NCI-H2107 treated with DMSO at 0.1 percent for 48 hours (cell line): ENCODE data around the gene NOP14.
"Not testable (repeated sequence)": the region's sequence is repeated elsewhere in the genome, so short reads cannot be mapped to it uniquely, and the experiment has no call there.

Experiments used
- DNase-seq: peaks from one replicate; lab custom pipeline; 2025; ENCODE audit not compliant: unreplicated experiment; lab: John Stamatoyannopoulos, UW

NOP14 gene

DNA sequence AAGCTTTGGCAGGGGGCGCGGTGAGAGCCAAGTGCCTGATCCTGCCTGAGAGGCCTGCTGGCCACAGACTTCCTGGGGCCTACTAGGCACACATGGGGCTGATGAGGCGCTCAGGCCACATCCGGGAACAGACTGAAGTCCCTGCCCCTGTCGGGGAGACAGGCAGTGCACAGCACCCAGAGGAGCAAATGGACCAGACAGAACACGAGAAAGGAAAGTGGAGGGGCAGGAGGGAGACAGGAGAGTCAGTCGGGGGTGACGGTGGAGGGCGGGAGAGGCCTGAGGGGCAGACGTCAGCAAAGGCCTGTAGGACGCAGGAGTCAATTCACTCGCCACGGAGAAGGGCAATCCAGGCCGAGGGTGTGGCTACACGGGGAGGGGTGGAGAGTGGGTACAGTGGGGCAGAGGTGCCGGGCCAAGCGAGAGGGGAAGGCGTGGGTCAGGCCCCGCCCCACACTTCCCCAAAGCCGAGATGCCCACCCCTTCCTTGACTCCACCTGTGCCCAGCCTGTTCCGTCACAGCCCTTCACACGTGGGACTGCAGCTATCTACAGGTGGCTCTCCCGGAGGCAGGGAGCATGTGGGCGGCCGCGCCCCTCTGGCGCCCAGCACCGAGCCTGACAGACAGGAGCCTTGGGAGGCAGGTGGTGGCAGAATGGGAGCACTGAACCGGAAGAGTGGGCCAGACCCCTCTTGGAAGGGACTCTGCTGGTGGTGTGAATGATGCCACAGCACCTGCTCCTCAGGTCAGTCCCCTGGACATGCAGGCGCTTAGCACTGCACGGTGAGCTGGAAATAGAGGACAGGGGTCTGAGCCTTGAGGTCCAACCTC, 20.5 kb downstream of the NOP14 start:
- DNase-seq = no peak

DNA sequence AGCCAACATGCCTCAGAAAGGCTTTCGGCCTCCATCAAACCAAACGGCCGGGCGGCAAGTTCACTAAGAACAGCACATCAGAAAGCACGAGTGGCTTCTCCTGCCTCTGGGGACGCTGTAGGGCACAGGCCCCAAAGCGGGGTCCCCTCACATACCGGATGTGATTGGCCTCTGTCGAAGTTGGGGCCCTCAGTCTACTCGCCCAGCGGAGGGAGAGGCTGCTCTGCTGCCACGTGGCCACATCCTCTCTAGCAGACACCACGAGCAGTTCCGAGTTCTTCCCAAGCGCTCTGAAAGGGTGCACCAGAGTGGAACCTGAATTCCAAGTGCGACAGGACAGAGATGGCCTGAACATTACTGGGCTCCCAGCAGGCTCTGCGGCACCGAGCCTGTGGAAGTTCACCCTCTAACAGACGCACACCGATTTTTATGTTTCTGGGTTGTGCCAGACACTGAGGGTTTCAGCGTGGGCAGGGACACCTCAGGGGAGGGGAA, 21.1 kb downstream of the NOP14 start:
- no peak for DNase-seq

DNA sequence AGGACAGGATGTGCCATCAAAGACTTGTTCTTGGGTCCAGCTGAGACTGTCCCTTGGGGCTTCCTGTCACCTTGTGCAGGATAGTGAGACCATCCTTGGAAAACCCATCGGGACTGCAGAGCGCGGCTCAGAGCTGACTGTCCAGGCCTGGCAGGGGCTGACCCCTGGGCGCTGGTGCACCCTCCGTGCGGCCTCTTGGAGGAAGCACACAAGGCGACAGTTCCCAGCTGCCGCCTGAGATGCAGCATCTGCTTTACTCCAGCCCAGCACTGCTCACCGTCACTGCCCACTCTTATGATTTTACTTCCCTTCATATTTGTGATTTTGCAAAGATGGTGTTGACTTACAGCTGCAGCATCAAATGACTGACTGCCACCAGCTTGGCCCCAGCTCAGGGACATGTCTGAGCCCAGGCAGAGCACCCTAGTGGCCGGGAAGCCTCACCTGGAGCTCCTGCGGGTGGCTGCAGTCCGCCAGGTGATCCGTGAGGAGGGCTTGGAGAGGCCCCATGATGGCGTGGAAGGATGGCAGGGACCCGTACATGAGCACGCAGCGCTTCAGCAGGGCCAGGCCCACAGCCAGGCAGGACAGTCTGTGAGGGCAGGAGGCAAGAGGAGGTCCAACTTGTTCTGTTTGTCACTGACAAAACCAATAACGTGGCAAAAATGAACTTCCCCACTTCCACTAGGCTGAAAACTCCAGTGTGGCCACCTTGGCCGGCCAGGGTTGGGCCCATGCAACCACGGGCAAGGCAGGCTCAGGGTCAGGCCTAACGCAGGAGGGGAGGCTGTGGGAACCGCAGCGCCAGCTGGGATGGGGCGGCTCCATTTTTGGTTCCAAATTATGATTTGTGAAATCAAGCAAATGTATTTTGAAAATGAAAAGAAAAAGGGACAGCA, 21.8 kb downstream of the NOP14 start:
- no peak for DNase-seq

DNA sequence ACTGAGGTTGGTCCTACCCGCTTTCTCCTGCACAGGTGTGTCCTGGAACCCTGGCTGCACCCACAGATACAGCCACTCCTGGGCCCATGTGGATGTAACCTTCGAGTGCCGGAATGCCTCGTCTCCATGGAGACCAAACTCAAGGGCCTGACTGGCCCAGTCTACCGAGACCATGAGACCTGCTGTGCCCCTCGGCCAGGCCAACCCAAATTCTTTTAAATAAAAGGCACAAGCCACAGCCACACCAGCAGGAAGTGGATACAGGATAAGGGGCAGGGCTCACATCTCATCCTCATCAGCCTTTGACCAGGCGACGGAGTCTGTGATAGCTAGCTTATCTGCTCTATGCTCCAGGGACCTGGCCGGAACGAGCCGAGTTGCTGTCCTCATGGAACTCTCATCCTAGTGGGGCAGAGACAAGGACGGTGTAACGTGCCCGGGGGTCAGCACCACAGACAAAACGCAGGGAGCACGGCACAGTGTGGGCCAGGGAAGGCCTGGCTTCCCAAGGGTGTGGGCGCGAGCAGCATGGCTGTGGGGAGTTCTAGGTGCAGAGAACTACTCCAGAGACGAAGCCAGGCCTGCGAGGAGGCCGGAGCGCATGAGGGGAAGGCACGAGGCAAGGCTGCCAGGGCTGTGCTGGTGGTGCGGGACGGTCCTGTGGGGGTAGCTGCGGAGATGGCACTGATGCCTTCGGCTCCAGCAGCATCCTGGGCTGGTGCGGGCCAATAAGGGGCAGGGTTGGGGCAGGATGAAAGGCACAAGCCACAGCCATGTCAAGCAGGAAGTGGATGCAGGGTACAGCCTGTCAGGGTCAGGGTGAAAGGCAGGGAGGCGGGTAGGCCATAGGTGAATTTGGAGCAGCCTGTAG, 22.7 kb downstream of the NOP14 start:
- DNase-seq = no peak

DNA sequence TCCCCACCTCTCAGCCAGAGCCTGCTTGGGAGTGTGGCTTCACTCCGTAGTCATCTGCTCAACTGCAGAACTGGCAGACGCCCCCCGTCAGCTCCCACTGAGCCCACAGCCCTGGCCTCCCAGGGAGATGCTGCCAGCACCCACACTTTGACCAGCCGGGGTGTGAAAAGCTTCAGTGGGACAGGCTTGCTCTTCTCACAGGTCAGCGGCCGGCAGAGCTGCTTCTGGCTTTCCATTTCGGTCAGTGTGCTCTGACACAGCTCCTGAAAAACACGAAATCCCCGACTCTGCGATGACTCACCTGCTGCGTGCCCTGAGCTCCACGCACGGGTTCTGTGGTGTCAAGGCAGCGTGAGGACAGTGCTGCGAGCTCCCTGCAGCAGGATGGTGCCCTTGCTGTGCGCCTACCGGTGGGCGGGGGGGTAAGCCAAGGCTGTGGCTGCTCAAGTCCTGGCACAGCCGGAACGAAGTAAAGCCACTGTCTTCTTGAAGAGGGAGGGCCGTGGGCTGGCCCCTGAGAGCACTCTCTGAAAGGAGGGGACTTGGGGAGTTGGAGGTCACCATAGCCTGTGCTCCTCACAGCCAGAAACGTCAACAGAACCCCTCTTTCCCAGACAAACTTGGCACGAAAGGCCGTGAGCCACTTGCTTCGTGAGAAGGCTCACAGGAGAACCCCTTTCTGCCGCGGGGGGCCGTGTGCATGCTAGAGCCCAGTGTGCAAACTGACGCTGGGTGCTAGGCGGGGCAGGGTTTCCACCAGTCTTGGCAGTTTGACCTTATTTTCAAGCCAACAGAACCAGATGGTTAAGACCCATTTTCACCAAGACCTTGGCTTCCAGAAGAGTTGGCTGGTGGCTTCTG, 23.6 kb downstream of the NOP14 start:
- DNase-seq = no peak

DNA sequence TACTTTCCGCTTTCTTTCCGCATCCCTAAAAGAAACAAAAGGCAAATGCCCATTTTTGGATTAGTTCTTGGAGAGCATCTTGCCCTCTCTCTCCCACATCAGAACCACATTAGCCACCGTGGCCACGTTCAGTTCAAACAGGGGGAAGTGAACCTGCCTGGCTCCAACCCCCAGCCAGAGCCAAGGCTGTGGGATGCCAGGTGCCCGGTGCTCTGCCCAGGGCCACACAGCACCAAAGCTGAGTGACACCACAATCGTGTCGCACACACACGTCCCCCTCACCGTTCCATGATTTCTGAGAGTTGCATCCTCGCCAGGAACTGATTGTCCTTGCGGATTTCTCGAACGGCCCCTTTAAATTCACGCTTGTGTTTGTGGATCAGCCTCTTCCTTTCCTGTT, 24.3 kb downstream of the NOP14 start:
- no peak for DNase-seq

DNA sequence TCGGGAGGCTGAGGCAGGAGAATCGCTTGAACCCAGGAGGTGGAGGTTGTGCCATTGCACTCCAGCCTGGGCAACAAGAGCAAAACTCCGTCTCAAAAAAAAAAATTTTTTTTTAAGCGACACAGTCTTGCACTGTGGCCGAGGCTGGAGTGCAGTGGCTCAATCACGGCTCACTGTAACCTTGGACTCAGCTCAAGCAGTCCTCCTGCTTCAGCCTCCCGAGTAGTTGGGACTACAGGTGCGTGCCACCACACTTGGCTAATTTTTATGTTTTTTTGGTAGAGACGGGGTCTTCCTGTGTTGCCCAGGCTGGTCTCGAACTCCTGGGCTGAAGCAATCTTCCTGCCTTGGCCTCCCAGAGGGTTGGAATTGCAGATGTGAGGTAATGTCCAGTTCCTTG, 24.8 kb downstream of the NOP14 start:
- DNase-seq = not testable (repeated sequence)

DNA sequence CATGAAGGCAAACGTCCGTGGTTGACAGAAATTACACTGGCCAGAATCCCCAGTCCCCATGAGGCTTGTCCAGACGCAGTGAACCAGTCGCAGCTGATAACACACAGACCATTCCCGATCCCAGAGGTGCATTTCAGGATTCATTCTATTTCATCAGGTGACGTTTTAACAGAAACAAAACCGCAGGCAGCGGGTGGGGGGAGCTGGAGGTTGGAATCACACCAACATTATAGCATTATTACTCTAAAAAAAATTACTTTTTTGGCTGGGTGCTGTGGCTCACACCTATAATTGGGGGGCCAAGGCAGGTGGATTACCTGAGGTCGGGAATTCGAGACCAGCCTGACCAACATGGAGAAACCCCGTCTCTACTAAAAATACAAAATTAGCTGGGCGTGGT, 25.2 kb downstream of the NOP14 start:
- DNase-seq = no peak

DNA sequence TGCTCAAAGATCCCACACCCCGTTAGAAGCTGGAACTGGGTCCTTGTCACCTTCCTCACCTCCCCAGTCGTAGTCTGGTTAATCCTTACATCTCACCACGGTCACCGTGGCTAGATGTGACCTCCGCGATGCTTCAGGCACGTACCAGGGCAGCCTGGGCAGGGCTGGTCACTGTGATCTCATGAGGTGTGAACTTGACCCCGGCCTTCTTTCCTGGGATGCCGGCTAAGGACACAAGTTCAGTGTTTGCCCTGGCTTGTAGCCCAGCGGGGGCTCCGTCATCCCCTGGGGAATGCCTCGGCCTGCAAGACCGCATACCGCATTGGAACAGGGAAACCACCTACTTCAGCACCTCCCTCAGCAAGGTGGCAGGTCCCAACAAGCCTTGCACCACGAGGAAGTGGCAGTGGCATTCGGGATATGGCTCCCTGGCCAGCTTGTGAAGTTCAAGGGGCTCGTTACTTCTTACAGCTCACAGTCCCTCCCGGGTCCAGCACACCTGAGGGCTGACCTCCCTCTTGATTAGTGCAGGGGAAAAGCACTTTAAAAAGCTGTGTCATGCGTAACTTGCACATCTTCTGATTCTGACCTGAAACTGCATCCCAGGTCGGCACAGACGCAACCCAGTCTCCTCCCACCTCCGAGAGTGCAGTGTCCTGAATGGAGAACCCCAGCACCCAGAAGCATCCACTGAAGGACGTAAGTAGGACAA, 25.9 kb downstream of the NOP14 start:
- DNase-seq = peak; percentile 26

DNA sequence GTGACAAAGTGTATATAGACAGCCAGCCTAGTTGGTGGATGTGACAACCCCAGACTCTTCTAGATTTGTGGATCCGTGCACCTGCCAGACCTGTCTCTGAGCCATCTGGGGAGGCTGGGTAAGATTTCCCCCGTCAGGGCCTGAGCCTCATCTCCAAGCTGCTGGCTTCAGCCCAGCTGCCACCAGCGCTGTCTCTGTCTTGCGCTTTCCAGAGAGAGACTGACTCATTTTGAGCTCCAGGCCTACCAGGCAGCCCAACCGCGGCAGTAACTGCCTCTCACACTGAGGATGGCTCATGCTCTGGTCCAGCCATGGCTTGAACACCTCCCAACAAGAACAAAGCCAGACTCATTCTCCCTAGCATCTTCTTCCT, 26.4 kb downstream of the NOP14 start:
- DNase-seq = no peak

DNA sequence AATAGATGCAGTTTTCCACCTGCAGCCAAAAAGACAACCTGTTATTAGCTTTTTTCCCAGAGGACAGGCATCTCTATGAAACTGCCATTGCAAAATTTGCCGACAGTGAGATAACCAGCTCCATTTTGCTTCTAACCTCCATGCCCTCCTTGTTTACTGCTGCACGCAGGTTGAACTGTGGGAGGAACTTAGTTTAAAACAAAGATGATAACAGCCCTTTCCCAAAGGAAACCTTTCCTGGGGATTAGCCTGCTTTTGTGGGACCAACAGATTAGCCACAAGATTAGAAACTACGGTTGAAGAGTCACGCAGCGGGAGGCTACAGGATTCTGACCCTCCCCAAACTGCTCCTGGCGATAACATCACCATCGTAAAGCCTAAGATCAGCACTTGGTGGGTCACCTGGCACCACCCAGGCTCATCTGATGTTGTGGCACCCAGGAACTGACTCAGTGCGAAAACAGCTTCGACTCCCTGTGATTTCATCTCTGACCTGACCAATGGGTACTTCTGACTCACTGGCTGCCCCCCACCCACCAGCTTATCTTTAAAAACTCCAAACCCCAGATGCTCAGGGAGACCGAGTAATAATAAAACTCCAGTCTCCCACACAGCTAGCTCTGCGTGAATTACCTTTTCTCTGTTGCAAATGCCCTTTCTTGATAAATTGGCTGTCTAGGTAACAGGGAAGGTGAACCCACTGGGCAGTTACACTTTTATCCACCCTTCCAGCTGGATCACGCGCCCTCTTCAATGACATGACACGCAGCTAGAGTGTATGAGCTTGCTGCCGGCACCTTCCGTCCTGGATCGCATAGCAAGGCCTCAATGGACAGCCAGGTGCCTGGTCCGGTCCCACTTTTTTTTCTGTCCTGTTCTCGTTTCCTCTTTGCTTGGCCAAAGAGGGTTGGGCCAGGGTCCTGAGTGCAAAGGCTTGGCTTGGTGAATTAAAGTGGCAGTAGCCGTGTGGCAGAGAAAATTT, 27.2 kb downstream of the NOP14 start:
- DNase-seq = no peak

DNA sequence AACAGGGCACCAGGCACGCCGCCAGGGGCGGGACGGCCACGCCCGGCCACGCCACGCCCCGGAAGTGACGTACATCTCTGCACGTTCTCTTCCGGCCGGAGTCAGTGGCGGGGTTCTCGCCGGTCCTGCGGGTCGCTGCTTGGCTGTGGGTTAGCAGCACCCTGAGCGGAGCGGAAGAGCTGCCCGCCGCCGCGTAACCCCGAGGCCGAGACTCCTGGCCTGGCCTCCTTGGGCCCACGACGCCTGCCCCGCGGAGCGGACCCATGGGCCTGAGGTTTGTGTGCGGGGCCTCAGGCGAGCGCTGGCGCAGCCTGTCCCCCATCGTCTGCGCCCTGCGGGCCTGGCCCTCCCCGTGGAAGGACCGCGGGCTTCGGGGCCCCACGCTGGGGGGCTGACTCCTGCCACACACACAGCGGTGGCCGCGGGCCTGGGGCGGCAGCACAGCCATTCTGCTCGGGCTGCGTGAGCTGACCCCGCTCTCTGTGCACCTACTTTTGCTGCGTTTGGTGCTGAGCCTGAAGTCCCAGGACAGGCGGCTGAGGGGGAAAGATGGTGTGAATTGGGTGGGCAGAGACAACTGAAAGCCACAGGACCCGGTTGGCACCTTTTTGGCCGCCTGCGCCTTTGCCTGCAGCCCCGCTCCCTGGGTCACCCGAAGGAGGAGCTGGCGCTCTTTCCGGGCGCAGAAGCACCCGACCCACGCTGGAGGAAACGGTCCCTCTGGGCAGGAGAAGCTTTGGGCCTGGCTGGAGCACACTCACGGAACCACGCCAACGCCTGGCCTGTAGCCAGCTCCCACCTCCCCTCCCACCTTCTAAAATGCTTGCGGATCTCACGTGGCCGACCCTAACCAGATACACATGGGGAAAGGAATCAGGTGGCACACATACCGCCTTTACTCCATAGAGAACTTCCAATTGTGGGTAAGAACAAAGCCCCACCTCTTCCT, 28.1 kb downstream of the NOP14 start:
- peak; percentile 49 for DNase-seq

DNA sequence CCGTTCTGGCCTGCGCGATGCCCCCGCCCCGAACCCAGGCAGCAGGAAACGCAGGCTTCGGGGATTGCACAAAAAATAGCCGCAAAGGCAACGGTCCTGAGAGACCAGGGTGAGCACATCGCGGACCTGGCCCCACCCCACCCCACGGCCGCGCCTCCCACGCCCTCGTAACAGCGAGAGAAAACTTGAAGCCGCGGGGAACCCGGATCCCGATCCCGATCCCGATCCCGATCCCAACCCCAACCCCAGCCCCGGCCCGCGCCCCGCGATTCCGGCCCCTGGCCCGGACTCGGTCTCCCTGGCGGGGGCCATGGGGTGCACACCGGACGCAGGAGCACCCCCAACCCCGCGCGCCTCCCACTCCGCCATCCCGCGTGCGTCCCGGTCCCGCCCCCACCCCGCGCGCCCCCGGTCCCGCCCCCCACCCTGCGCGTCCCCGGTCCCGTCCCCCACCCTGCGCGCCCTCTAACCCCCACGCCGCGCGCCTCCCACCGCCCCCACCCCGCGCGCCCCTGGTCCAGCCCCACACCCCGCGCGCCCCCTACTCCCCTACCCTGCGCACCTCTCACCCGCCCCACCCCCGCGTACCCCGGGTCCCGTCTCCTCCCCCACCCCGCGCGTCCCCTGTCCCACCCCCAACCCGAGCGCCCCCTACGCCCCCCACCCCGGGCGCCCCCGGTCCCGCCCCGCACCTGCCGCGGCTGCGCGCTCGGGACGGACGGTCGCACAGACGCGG, 29.0 kb downstream of the NOP14 start:
- no peak for DNase-seq

DNA sequence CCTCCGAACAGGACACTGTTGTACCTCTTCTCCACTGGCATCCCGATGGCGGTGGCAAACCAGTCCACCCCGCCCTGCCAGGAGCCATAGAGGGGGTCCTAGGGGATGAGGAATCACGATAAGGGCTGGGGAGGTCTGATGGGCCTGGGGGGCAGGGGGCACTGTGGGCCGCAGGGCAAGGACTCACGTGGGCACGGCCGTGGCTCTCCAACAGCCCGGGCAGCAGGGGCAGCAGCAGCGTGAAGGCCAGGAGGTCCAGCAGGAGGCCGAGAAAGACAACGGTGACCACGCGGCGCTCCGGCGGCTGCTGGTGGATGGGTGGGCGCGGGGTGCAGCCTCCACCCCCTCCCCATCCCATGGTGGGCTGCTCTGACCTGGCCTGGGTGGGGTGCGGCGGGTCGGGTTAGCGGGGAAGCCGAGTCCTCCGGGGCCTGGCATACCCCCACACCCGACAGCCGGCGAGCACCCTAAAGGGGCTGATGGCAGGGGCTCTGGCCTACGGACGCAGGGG, 29.6 kb downstream of the NOP14 start:
- DNase-seq = no peak

DNA sequence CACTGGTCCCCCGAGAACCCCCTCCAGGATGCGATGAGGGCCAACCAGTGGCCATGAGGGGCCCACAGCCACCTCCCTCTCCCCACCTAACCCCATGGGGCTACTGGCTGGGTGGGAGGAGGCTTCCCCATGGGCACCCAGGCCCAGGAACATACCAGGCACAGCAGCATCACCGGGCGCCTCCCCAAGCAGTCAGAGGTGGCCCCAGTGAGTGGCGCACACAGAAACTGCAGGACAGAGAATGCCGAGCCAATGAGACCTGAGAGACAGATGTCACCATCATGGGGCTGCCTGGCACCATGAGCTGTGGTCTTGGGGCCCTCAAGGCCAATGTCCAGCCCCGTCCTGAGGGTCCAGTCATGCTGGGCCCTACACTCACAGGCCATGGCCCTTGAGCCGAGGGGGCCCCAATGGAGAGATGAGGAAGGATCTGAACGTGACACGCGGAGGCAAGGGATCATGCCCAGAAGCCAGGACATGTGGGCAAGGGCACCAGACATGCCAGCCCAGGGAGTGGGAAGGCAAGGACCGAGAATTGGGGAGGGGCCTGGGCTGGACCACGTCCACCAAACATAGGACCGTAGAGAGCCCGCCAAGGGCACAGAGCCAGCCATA, 30.1 kb downstream of the NOP14 start:
- no peak for DNase-seq
